Neural cell (in vitro differentiated cells): ENCODE data around the gene NACC2. TPM values are rescaled to one million over a fixed set of nuclear protein-coding genes. Genes with fewer than 3 reads are reported as not detected.

ENCODE experiments used
- H2AFZ ChIP-seq: fragments of 200-600, 300-800 bp; sonication (generic), shearing (Covaris generic); 2 replicates; pipeline ENCODE4 v1.6.0; 2014; ENCODE audit warnings: low read depth, mild to moderate bottlenecking, antibody characterized with exemption, low read length, moderate library complexity
- H3F3A ChIP-seq: fragments of 200-600 bp; shearing (Covaris generic); 2 replicates; pipeline ENCODE4 v1.6.1; 2016; ENCODE audit warnings: mild to moderate bottlenecking, moderate library complexity, mixed read lengths, antibody characterized with exemption, low read length; ENCODE audit not compliant: insufficient read depth, poor library complexity, severe bottlenecking
- H3K27ac ChIP-seq: fragments of 200-600, 300-800 bp; sonication (generic), shearing (Covaris generic); 2 replicates; pipeline ENCODE4 v1.5.1; 2014; ENCODE audit warnings: mild to moderate bottlenecking, low read length, moderate library complexity
- H3K27me3 ChIP-seq: fragments of 300-800, 200-600 bp; sonication (generic), shearing (Covaris generic); 2 replicates; pipeline ENCODE4 v1.6.0; 2014; ENCODE audit warnings: mild to moderate bottlenecking, low read depth, low read length, moderate library complexity; ENCODE audit not compliant: insufficient read depth
- H3K36me3 ChIP-seq: fragments of 300-800, 200-600 bp; sonication (generic), shearing (Covaris generic); 2 replicates; pipeline ENCODE4 v1.5.1; 2014; ENCODE audit warnings: mild to moderate bottlenecking, antibody characterized with exemption, low read length, moderate library complexity; ENCODE audit not compliant: insufficient read depth
- H3K4me2 ChIP-seq: fragments of 300-800, 200-600 bp; sonication (generic), shearing (Covaris generic); 2 replicates; pipeline ENCODE4 v1.6.0; 2014; ENCODE audit warnings: mild to moderate bottlenecking, low read length
- H3K4me3 ChIP-seq: fragments of 300-800, 200-600 bp; sonication (generic), shearing (Covaris generic); 2 replicates; pipeline ENCODE4 v1.5.1; 2014; ENCODE audit warnings: mild to moderate bottlenecking, low read length, moderate library complexity
- H3K79me2 ChIP-seq: fragments of 200-600 bp; shearing (Covaris generic); replicated peaks from 2 replicates; pipeline ENCODE4 v1.6.0; 2014; ENCODE audit warnings: mild to moderate bottlenecking, low read length, moderate library complexity; ENCODE audit not compliant: insufficient read depth
- H3K9ac ChIP-seq: fragments of 300-800, 200-600 bp; sonication (generic), shearing (Covaris generic); 2 replicates; pipeline ENCODE4 v1.6.1; 2016; ENCODE audit warnings: mild to moderate bottlenecking, low read length, mixed read lengths
- H3K9me2 ChIP-seq: fragments of 200-600 bp; shearing (Covaris generic); 2 replicates; pipeline ENCODE4 v1.6.1; 2016; ENCODE audit warnings: mild to moderate bottlenecking, low read length, mixed read lengths; ENCODE audit not compliant: insufficient read depth
- H3K9me3 ChIP-seq: fragments of 200-600, 300-800 bp; sonication (generic), shearing (Covaris generic); 2 replicates; pipeline ENCODE4 v1.6.1; 2016; ENCODE audit warnings: mild to moderate bottlenecking, mixed run types, low read length, moderate library complexity, mixed read lengths
- H4K20me1 ChIP-seq: fragments of 200-600 bp; shearing (Covaris generic); 2 replicates; pipeline ENCODE4 v1.6.1; 2016; ENCODE audit warnings: mild to moderate bottlenecking, mixed run types; ENCODE audit not compliant: insufficient read depth
- CTCF ChIP-seq: fragments of 450-650 bp; IDR thresholded peaks from 2 replicates; pipeline ENCODE4 v1.5.1; 2014; ENCODE audit warnings: antibody characterized with exemption, mild to moderate bottlenecking, moderate library complexity; ENCODE audit not compliant: poor library complexity, severe bottlenecking
- EP300 ChIP-seq: fragments of 450-650 bp; conservative IDR thresholded peaks from 2 replicates; pipeline ENCODE4 v1.6.1; 2014; ENCODE audit warnings: antibody characterized with exemption, mild to moderate bottlenecking, moderate library complexity; ENCODE audit not compliant: poor library complexity, severe bottlenecking
- EZH2 ChIP-seq: fragments of 200-600, 300-800 bp; shearing (Covaris generic), sonication (generic); IDR thresholded peaks from 2 replicates; pipeline ENCODE4 v1.6.1; 2014; ENCODE audit warnings: antibody characterized with exemption, low read length, borderline replicate concordance, mild to moderate bottlenecking; ENCODE audit not compliant: insufficient read depth, poor library complexity, severe bottlenecking
- MXI1 ChIP-seq: fragments of 450-650 bp; conservative IDR thresholded peaks from 2 replicates; pipeline ENCODE4 v1.6.1; 2014; ENCODE audit warnings: antibody characterized with exemption, mild to moderate bottlenecking; ENCODE audit not compliant: poor library complexity, severe bottlenecking
- POLR2AphosphoS5 ChIP-seq: IDR thresholded peaks from 2 replicates; pipeline ENCODE4 v1.6.1; 2012
- RAD21 ChIP-seq: fragments of 450-650 bp; conservative IDR thresholded peaks from 2 replicates; pipeline ENCODE4 v1.6.1; 2014; ENCODE audit warnings: antibody characterized with exemption, mild to moderate bottlenecking, moderate library complexity
- REST ChIP-seq: IDR thresholded peaks from 2 replicates; pipeline ENCODE4 v1.6.1; 2012; ENCODE audit warnings: borderline replicate concordance
- SMC3 ChIP-seq: fragments of 450-650 bp; conservative IDR thresholded peaks from 2 replicates; pipeline ENCODE4 v1.6.1; 2014; ENCODE audit warnings: antibody characterized with exemption, mild to moderate bottlenecking, moderate library complexity; ENCODE audit not compliant: poor library complexity
- TAF1 ChIP-seq: IDR thresholded peaks from 2 replicates; pipeline ENCODE4 v1.6.1; 2012; ENCODE audit warnings: low read depth
- polyA plus RNA-seq: library from polyadenylated mRNA; depleted of rRNA; stranded (reverse); fragments of >200 nt; gene quantifications from 2 replicates; pipeline ENCODE4 v1.2.3, GENCODE V29; 2014

Gene NACC2
- polyA plus RNA-seq, 1 donor from 2014 or later = 1.7 TPM

- Histone ChIP-seq H3K79me2 (no peaks in the 10 kb centered on the region), H3K9me2 (no peaks in the 10 kb centered on the region), H3K4me2 (no peak overlapping the region), H3K9ac (no peak overlapping the region), H3K9me3 (no peaks in the 10 kb centered on the region), H4K20me1 (no peaks in the 10 kb centered on the region), H3K36me3 (no peaks in the 10 kb centered on the region), H3K27me3 (no peaks in the 10 kb centered on the region), H3K4me3 (no peak overlapping the region), H3K27ac (no peak overlapping the region), H2AFZ (no peak overlapping the region), H3F3A (no peaks in the 10 kb centered on the region)
- TF ChIP-seq EP300 = no peak
- no peak for TF ChIP-seq RAD21
- no peak for TF ChIP-seq EZH2
- TF ChIP-seq MXI1 = no peak
- no peak for TF ChIP-seq TAF1
- TF ChIP-seq REST = no peak
- no peak for TF ChIP-seq POLR2AphosphoS5
- no peak for TF ChIP-seq CTCF
- no peak for TF ChIP-seq SMC3
Observed at GRCh38 chr9:136111910-136112309, 16.8 kb upstream of the NACC2 start.

- TF ChIP-seq RAD21 = no peak
- no peak for TF ChIP-seq TAF1
- TF ChIP-seq SMC3 = no peak
- no peak for TF ChIP-seq MXI1
- no peak for TF ChIP-seq POLR2AphosphoS5
- no peak for TF ChIP-seq EZH2
- no peak for TF ChIP-seq EP300
- no peak for TF ChIP-seq REST
- TF ChIP-seq CTCF = no peak
- H3K9ac ChIP-seq = no peak overlapping the region
- no peaks in the 10 kb centered on the region for H3K27me3 ChIP-seq
Observed at GRCh38 chr9:136111190-136111589, 16.1 kb upstream of the NACC2 start.

More at GRCh38 chr9:136111190-136111589, 16.1 kb upstream of the NACC2 start:
- H3K79me2 ChIP-seq = no peaks in the 10 kb centered on the region
- no peaks in the 10 kb centered on the region for H3K36me3 ChIP-seq
- H4K20me1 ChIP-seq = no peaks in the 10 kb centered on the region
- no peak overlapping the region for H3K4me3 ChIP-seq
- no peaks in the 10 kb centered on the region for H3K9me3 ChIP-seq
- H2AFZ ChIP-seq = no peak overlapping the region
- no peaks in the 10 kb centered on the region for H3K9me2 ChIP-seq
- no peaks in the 10 kb centered on the region for H3F3A ChIP-seq
- no peak overlapping the region for H3K4me2 ChIP-seq
- H3K27ac ChIP-seq = no peak overlapping the region
